HEK293T (cell line): ENCODE results near the gene SFT2D1.

Experiments
- CTCF ChIA-PET: fragments of 350-600 bp; formaldehyde crosslinking; extraction: SDS; loops from one replicate; lab custom pipeline; 2021; ENCODE audit warnings: antibody characterized with exemption, inconsistent platforms; lab: Yijun Ruan, JAX
- POLR2A ChIA-PET: fragments of 350-600 bp; formaldehyde crosslinking; extraction: SDS; loops from one replicate; lab custom pipeline; 2020; ENCODE audit warnings: antibody characterized with exemption, inconsistent platforms; lab: Yijun Ruan, JAX
- DNase-seq: peaks from one replicate; pipeline ENCODE4 v3.0.0; 2012; ENCODE audit warnings: mixed read lengths; ENCODE audit errors: extremely low spot score
- ARNT ChIP-seq: fragments of 450-650 bp; IDR thresholded peaks from 2 replicates; pipeline ENCODE4 v1.6.1; 2017; ENCODE audit warnings: mild to moderate bottlenecking
- BHLHE40 ChIP-seq: fragments of 450-650 bp; IDR thresholded peaks from 2 replicates; pipeline ENCODE4 v1.6.1; 2016; ENCODE audit warnings: mild to moderate bottlenecking, moderate library complexity, borderline replicate concordance
- CTBP1 ChIP-seq: fragments of 450-650 bp; IDR thresholded peaks from 2 replicates; pipeline ENCODE4 v1.6.1; 2016; ENCODE audit warnings: borderline replicate concordance
- ELF4 ChIP-seq: fragments of 450-650 bp; IDR thresholded peaks from 2 replicates; pipeline ENCODE4 v1.6.1; 2017; ENCODE audit warnings: antibody characterized with exemption
- FOXA1 ChIP-seq: fragments of 450-650 bp; IDR thresholded peaks from 2 replicates; pipeline ENCODE4 v1.6.1; 2016; ENCODE audit warnings: mild to moderate bottlenecking
- FOXK2 ChIP-seq: fragments of 450-650 bp; IDR thresholded peaks from 2 replicates; pipeline ENCODE4 v1.6.1; 2016; ENCODE audit warnings: mild to moderate bottlenecking
- FOXM1 ChIP-seq: fragments of 450-650 bp; IDR thresholded peaks from 2 replicates; pipeline ENCODE4 v1.6.1; 2017; ENCODE audit warnings: mild to moderate bottlenecking, borderline replicate concordance
- HDGF ChIP-seq: fragments of 450-650 bp; IDR thresholded peaks from 2 replicates; pipeline ENCODE4 v1.6.1; 2017; ENCODE audit warnings: antibody characterized with exemption, borderline replicate concordance
- L3MBTL2 ChIP-seq: fragments of 450-650 bp; conservative IDR thresholded peaks from 2 replicates; pipeline ENCODE4 v1.6.1; 2016; ENCODE audit warnings: mild to moderate bottlenecking
- LEF1 ChIP-seq: fragments of 450-650 bp; IDR thresholded peaks from 2 replicates; pipeline ENCODE4 v1.6.1; 2017; ENCODE audit warnings: mild to moderate bottlenecking, borderline replicate concordance
- NFRKB ChIP-seq: fragments of 450-650 bp; IDR thresholded peaks from 2 replicates; pipeline ENCODE4 v1.6.1; 2016; ENCODE audit warnings: mild to moderate bottlenecking, moderate library complexity
- PKNOX1 ChIP-seq: fragments of 450-650 bp; IDR thresholded peaks from 2 replicates; pipeline ENCODE4 v1.6.1; 2016
- SP1 ChIP-seq: fragments of 450-650 bp; IDR thresholded peaks from 2 replicates; pipeline ENCODE4 v1.6.1; 2017
- SUZ12 ChIP-seq: fragments of 450-650 bp; IDR thresholded peaks from 2 replicates; pipeline ENCODE4 v1.6.1; 2016; ENCODE audit warnings: mild to moderate bottlenecking
- TARDBP ChIP-seq: fragments of 450-650 bp; IDR thresholded peaks from 2 replicates; pipeline ENCODE4 v1.6.1; 2016
- ZNF384 ChIP-seq: fragments of 450-650 bp; IDR thresholded peaks from 2 replicates; pipeline ENCODE4 v1.6.1; 2016

SFT2D1 gene

DNA sequence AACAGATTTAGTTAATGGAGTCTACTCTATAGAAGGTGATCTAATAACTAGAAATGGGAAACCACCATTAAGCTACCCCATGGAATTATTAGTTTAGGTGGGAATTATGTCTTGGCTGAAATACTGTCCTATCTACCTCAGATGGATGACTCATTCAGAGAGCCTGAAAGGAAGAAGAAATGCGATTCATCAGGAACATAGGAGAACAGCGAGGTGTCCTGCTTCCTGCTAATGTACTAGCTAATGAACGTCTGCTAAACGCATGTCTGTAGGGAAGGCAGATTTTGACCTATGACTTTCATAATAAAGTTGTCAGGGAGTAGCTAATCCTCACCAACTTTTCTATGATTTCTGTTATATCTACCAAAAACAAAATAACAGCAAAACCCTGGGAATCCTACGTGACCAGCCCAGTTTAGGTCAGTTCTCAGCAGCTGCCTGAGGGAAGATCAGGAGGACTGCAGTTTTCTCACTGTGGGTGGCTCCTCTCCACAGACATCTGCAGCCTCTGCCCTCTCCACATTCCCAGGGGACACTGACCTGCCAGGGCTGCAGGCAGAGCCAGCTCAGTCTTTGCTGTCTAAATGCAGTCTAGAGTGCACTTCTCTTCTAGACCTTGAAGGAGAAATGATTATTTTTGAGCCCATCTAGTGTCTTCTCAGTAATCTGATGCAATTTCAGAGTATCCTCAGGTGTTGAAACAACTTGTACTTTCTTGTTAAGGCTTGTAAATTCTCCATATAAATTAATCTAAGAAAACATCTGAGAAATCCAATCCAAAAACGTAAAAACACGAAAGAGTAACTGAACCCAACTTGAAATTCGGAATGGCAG, 18.1 kb upstream of the SFT2D1 start:
- no peak for TF ChIP-seq SUZ12
- no peak for TF ChIP-seq LEF1
- TF ChIP-seq FOXA1: no peak
- TF ChIP-seq ARNT: no peak
- POLR2A ChIA-PET: interaction anchor here (0.6 kb wide), 1 partner anchor 17 kb away, joined by 3 read pairs; no protein-coding TSS in a partner anchor
- no peak for DNase-seq
- CTCF ChIA-PET: no interaction called here

- TF ChIP-seq FOXM1 (no peak), TARDBP (no peak), L3MBTL2 (no peak), BHLHE40 (no peak), SP1 (no peak), CTBP1 (no peak), ZNF384 (no peak), ELF4 (no peak), HDGF (no peak), FOXK2 (no peak), NFRKB (no peak)
- ChIA-PET CTCF (no interaction called here), POLR2A (no interaction called here)
- no peak for DNase-seq
These were observed 13.2 kb upstream of the SFT2D1 start for GRCh38 chr6:166355552-166355951.

DNA sequence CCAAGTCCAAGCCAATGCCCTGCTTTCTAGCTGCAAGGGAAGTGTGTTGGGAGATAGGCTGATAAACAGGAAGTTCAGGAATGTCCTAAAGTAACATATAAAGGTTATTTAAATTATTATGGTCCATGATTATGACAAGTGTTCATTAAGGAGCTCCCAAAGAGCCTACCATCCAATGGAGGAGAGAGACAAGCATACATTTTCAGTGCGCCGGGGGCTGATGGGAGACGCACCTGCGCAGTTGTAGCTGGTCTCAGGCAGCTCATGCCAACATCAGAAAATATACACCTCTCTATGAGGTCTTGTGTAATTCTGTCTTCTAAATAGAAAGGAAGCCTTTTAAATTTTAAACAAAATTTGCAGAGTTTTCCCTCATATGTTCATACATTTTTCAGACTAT, 12.6 kb upstream of the SFT2D1 start:
- CTCF ChIA-PET: no interaction called here
- DNase-seq: no peak
- TF ChIP-seq FOXK2 (no peak), BHLHE40 (no peak), ARNT (no peak), NFRKB (no peak), FOXA1 (no peak), LEF1 (no peak), FOXM1 (no peak), CTBP1 (no peak), HDGF (no peak), PKNOX1 (no peak), ZNF384 (no peak), SP1 (no peak), ELF4 (no peak), SUZ12 (no peak), L3MBTL2 (no peak)
- POLR2A ChIA-PET: no interaction called here

DNA sequence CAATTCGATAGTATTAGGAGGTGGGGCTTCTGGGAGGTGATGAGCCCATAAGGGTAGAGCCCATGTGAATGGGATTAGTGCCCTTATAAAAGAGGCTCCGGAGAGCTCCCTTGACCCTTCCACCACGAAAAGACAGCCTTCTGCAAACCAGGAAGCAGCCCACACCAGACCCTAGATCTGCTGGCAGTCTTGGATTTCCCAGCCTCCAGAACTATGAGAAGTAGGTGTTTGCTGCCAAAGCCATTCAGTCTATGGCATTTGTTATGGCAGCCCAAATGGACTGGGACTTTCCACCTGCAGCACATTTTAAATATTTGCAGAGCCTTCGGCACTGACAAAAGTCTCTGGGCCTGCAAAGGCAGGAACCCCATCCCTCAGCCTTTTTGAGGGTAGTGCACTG, 11.8 kb upstream of the SFT2D1 start:
- POLR2A ChIA-PET: interaction anchor here (0.6 kb wide), 1 partner anchor 74 kb away, joined by 4 read pairs; no protein-coding TSS in a partner anchor
- TF ChIP-seq ELF4 (no peak), SP1 (no peak), TARDBP (no peak), FOXK2 (no peak), L3MBTL2 (no peak), FOXA1 (no peak), NFRKB (no peak), LEF1 (no peak), PKNOX1 (no peak), FOXM1 (no peak), ARNT (no peak), HDGF (no peak), SUZ12 (no peak), BHLHE40 (no peak), CTBP1 (no peak), ZNF384 (no peak)
- no peak for DNase-seq
- CTCF ChIA-PET: no interaction called here

DNA sequence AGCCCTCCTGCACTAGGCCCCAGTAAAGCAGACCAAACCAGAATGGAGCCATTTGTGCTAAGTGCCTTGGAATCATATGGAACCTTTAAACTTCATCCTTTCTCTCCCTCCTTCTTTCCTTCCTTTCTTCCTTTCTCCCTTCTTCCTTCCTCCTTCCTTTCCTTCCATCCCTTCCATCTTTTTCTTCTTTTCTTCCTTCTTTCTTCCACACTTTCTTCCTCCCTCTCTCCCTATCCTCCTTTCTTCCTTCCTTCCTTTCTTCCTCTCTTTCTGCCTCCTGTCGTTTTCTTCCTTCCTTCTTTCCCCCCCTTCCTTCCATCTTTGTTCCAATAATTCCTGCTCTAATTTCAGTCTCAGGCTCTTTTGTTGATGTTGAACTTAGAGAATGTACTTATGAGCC, 11.2 kb upstream of the SFT2D1 start:
- ChIA-PET CTCF (no interaction called here), POLR2A (interaction anchor here (0.6 kb wide), 1 partner anchor 74 kb away, joined by 4 read pairs; no protein-coding TSS in a partner anchor)
- TF ChIP-seq CTBP1 (no peak), ZNF384 (no peak), FOXA1 (no peak), LEF1 (no peak), FOXM1 (no peak), SUZ12 (no peak), FOXK2 (no peak), TARDBP (no peak), HDGF (no peak), SP1 (no peak)
- no peak for DNase-seq

DNA sequence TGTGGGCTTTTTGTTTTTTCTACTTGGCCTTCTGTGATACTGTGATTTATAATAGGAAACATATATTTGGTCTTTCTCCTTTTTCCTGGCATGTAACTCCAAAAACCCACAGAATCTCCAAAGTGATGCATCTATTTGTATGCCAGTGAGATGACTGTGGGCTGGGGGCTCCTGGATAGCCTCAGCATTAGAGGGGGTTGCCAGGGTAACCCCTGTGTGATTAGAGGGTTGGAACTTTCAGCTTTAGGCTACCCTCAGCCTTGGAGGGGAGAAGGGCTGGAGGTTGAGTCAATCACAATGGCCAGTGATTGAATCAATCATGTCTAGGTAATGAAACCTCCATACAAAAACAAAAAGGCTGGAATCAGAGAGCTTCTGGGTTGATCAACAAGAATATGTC, 10.6 kb upstream of the SFT2D1 start:
- TF ChIP-seq FOXA1 (no peak), ARNT (no peak), NFRKB (no peak), TARDBP (no peak), SUZ12 (no peak), SP1 (no peak), PKNOX1 (no peak), HDGF (no peak), CTBP1 (no peak), L3MBTL2 (no peak), LEF1 (no peak), ZNF384 (no peak), FOXK2 (no peak), BHLHE40 (no peak), ELF4 (no peak)
- no peak for DNase-seq
- CTCF ChIA-PET: no interaction called here
- POLR2A ChIA-PET: no interaction called here
